GM21576 (cell line): ENCODE results near the gene GAL3ST2.
"Not testable (repeated sequence)": the region's sequence is repeated elsewhere in the genome, so short reads cannot be mapped to it uniquely, and the experiment has no call there.

ENCODE experiments used
- ATAC-seq: cut with Tn5 transposase; IDR thresholded peaks from one replicate; pipeline ENCODE4 v1.9.1; 2021; ENCODE audit warnings: mild to moderate bottlenecking, moderate library complexity; ENCODE audit not compliant: unreplicated experiment

The GAL3ST2 gene

DNA sequence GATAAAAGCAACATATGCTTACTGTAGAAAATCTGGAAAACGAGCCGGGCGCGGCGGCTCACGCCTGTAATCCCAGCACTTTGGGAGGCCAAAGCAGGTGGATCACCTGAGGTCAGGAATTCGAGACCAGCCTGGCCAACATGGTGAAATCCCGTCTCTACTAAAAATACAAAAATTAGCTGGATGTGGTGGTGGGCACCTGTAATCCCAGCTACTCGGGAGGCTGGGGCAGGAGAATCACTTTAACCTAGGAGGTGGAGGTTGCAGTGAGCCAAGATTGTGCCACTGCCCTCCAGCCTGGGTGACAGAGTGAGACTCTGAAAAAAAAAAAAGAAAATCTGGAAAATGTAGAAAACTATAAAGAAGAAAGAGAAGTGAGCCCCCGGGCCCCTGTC is 41.2 kb downstream of the GAL3ST2 start:
- ATAC-seq: not testable (repeated sequence)

DNA sequence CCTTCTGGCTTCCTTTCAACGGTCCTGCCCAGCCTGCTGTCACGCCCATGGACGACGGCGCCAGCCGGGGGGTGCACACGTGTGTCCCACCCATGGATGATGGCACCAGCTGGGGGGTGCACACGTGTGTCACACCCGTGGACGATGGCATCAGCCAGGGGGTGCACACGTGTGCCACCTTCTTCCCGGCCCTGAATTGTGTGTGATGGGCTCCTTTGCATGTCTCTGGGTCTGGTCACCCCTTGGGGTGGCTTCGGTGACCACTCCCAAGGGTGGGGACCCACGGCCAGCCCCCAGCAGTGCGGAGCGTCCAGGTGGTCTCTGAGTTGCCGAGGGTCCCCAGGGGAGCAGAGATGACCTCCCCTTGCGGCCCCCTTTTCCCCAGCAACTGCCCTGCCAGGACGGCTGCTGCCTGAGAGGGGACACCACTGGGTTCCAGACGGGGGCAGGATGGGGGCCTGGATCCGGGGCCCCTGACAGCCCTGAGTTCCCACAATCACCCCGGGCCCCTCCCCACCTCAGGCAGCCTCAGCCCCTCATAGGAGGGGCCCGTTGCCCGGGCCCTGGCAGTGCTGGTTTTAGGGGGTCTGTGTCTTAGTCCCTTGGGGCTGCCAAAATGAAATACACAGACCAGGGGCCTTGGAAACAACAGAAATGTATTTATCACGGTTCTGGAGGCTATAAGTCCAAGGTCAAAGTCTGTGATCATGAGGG is 41.8 kb downstream of the GAL3ST2 start:
- no peak for ATAC-seq

DNA sequence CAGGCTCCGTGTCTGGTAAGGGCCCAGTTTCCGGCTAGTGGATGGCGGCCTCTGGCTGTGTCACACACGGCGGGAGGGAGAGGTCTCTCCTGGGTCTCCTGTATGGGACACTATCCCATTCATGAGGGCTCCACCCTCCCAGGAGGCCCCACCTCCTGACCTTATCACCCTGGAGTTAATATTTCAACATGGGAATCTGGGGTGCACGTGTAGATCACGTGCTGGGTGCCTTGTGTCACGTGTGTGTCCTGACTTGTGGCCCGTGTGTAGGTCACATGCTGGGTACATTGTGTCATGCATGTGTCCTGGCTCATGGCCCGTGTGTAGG is 42.3 kb downstream of the GAL3ST2 start:
- ATAC-seq: no peak

- not testable (repeated sequence) for ATAC-seq
Observed at GRCh38 chr2:241819947-241820624, 43.5 kb downstream of the GAL3ST2 start.

- no peak for ATAC-seq
Observed at GRCh38 chr2:241820625-241821384, 44.2 kb downstream of the GAL3ST2 start.

- ATAC-seq: no peak
Observed at GRCh38 chr2:241821460-241822263, 45.0 kb downstream of the GAL3ST2 start.

DNA sequence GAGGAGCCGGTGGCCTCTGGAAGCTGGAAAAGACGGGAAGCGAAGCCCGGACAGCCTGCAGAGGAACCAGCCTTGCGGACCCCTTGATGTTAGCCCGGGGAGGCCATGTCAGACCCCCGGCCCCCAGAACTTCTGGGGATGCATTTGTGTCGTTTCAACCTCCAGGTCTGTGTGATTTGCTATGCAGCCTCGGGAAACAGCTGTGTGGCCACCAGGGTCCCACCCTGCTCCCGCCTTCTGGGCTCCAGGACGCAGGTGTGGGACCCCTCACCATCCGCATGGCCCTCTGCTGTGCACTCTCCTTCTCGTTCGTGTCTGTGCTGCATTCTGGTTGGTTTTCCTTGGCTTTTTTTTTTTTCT is 45.6 kb downstream of the GAL3ST2 start:
- ATAC-seq: no peak

DNA sequence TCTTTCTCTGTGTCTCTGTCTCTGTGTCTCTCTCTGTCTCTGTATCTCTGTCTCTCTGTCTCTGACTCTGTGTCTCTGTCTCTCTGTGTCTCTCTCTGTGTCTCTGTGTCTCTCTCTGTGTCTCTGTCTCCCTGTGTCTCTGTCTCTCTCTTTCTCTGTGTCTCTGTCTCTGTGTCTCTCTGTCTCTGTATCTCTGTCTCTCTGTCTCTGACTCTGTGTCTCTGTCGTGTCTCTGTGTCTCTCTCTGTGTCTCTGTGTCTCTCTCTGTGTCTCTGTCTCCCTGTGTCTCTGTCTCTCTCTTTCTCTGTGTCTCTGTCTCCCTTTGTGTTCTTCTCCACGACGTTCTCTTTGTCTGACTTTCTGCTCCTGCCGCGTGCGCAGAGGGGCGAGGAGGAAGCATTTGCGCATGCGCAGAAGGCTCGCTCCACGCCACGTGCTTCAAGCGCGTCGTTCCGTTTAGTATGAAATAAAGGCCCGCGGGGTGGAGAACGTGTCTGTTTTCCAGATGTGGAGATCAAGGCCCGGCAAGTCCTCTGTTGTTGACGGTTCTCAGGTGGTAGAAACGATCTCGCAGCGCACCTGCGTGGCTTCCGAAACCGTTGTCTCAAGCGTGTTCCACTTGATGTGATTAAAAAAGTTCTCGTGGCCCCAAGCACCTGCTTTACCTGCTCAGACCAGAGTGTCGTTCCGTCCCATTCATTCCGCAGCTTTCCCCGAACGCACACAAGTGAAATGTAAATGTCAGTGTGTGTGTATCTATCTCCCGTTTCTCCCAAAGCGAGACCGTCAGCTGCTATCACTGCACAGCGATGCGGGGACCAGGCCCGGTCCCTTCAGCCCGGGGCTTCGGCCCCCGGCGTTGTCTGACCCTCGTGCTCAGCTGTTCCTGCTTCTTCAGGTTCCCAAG is 47.2 kb downstream of the GAL3ST2 start:
- not testable (repeated sequence) for ATAC-seq

- no peak for ATAC-seq
Observed at GRCh38 chr2:241827394-241827793, 50.8 kb downstream of the GAL3ST2 start.

DNA sequence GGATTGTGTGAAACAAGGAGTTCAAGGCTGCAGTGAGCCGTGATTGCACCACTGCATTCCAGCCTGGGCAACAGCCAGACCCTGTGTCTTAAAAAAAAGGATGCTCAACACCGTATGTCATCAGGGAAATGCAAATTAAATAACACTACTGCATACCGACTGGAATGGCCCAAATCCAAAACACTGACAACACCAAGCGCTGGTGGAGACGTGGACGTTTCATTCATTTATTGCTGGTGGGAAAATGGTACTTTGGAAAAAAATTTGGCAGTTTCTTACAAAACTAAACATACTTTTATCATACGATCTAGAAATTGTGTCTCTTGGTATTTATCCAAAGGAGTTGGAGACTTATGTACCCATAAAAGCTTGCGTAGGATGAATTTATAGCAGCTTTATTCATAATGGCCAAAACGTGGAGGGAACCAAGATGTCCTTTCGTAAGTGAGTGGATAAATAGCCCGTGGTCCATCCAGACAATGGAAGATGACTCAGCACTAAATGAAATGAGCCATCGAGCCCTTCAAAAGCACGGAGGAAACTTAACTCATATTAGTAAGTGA is 56.6 kb downstream of the GAL3ST2 start:
- ATAC-seq: no peak

GRCh38 chr2:241833756-241834526 is 57.3 kb downstream of the GAL3ST2 start:
- ATAC-seq: not testable (repeated sequence)

GRCh38 chr2:241834527-241835210 is 58.0 kb downstream of the GAL3ST2 start:
- no peak for ATAC-seq

GRCh38 chr2:241835611-241836010 is 59.0 kb downstream of the GAL3ST2 start:
- ATAC-seq: no peak

DNA sequence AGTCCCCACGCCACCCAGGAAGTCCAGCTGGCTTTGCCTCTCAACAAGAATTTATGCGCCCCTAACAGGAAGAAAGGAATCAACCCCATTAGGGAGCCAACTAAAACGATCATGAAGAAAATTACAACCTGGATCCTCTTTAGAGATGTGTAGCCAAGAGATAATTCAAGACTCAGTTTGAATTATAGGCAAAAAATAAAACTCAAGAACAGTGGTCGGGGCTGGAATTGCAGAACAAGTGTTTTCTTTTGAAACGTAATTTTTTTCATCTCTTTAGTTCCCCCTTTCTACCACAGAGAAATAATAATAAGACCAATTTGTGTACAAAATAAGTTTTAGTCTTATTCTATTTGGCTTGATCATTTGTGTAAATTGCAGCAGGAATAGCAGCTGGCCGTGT is 59.7 kb downstream of the GAL3ST2 start:
- ATAC-seq: no peak

DNA sequence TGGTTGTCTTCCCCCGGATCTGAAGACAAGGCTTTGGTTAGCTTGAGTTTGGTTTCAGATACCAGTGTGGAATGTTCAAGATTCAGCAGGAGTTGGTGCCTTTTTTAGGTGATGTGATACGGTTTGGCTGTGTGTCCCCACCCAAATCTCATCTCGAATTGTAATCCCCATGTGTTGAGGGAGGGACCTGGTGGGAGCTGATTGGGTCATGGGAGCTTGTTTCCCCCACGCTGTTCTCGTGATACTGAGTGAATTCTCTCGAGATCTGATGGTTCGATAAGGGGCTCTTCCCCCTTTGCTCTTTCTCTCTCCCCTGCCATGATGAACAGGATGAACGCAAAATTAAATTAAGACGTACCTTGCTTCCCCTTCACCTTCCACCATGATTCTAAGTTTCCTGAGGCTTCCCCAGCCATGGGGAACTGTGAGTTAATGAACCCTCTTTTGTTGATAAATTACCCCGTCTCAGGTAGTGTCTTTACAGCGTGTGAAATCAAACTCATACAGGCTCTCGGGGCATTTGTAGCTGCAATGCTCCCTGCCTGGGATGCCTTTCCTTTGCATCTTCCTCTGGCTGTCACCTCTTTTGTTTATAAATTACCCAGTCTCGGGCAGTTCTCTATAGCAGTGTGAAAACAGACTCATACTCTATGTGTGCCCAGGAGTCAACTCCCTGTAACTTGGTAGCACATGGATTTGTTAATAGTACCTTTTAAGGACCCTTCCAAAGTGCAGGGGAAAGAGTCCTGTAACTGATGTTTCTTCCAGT is 60.8 kb downstream of the GAL3ST2 start:
- ATAC-seq: no peak

- ATAC-seq: no peak
Observed at GRCh38 chr2:241841181-241842066, 64.8 kb downstream of the GAL3ST2 start.

- ATAC-seq: no peak
Observed at GRCh38 chr2:241842067-241842415, 65.4 kb downstream of the GAL3ST2 start.
